WI38 (cell line): Measurements from ENCODE around the gene ZNF679.
A peak's percentile ranks its signal among the peaks of the same experiment; 100 is the strongest.
"Not testable (repeated sequence)": the region's sequence is repeated elsewhere in the genome, so short reads cannot be mapped to it uniquely, and the experiment has no call there.

Source experiments
- H3K4me3 ChIP-seq: 2 replicates; pipeline ENCODE4 v1.5.1; 2011; ENCODE audit warnings: low read depth, mild to moderate bottlenecking, control low read depth, low read length
- TF ChIP-seq, protein P1 (sequence below): IDR thresholded peaks from 2 replicates; pipeline ENCODE4 v1.5.1; 2012; ENCODE audit warnings: low read depth, mild to moderate bottlenecking, control low read depth, low read length

ZNF679 gene

DNA sequence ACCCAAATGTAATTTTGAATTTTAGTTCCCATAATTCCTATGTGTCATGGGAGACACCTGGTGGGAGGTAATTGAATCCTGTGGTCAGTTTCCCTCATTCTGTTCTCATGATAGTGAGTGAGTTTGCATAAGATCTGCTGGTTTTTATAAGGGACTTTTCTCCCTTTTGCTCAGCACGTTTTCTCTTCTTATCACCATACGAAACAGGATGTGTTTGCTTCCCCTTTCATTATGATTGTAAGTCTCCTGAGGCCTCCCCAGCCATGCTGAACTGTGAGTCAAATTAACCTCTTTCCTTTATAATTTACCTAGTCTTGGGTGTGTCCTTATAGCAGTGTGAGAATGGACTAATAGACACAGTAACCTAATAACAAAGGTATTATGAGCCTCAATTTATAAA lies 49.4 kb downstream of the ZNF679 start:
- H3K4me3 ChIP-seq, result no peak overlapping the region
- TF ChIP-seq, protein P1, sequence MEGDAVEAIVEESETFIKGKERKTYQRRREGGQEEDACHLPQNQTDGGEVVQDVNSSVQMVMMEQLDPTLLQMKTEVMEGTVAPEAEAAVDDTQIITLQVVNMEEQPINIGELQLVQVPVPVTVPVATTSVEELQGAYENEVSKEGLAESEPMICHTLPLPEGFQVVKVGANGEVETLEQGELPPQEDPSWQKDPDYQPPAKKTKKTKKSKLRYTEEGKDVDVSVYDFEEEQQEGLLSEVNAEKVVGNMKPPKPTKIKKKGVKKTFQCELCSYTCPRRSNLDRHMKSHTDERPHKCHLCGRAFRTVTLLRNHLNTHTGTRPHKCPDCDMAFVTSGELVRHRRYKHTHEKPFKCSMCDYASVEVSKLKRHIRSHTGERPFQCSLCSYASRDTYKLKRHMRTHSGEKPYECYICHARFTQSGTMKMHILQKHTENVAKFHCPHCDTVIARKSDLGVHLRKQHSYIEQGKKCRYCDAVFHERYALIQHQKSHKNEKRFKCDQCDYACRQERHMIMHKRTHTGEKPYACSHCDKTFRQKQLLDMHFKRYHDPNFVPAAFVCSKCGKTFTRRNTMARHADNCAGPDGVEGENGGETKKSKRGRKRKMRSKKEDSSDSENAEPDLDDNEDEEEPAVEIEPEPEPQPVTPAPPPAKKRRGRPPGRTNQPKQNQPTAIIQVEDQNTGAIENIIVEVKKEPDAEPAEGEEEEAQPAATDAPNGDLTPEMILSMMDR, result no peak

DNA sequence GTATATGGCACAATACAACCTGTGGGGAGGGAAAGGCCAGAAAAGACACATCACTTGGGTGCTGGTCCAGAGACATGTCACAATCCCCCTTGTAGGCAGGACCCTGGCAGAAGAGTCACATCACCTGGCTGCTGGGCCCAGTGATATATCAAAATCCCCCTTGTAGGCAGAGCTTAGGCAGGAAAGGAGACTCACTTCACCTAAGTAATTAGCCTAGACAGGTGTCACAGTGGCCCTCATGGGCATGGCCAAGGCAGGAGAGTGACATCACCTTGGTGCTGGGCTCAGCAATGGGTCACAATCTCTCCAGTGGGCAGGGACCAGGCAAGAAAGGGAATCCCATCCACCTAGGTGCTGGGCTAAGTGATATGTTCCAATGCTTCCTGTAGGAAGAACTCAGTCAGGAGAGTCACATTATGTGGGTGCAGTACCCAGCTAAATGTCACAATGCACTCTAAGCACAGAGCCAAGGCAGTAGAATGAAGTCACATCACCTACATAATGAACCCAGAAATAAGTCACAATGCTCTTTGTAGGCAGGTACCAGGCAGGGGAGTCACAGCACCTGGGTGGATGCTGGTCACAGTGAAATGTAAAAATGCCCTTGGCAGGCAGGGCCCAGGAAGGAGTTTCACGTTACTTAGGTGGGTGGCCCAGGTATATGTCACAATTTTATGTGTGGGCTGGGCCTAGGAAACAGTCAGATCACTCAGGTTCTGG lies 66.6 kb downstream of the ZNF679 start:
- no peak overlapping the region for H3K4me3 ChIP-seq
- TF ChIP-seq, protein P1, result no peak

DNA sequence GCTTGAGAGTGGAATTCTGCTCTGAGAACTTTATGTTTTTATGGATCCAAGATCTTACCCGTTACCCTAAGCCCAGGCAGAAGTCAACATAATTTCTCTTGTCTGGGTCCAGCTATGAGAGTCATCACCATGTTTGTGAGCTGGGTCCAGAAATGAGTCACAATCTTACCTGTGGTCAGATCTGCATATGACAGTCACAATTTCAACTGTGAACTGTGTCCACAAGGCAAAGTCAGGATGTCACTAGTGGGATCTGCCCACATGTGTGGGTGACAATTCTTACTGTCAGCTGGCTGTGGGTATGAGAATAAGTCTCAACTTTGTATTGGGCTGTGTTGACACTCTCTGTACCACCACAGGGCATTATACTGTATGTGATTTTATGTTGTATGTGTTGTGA lies 69.1 kb downstream of the ZNF679 start:
- not testable (repeated sequence) for H3K4me3 ChIP-seq

DNA sequence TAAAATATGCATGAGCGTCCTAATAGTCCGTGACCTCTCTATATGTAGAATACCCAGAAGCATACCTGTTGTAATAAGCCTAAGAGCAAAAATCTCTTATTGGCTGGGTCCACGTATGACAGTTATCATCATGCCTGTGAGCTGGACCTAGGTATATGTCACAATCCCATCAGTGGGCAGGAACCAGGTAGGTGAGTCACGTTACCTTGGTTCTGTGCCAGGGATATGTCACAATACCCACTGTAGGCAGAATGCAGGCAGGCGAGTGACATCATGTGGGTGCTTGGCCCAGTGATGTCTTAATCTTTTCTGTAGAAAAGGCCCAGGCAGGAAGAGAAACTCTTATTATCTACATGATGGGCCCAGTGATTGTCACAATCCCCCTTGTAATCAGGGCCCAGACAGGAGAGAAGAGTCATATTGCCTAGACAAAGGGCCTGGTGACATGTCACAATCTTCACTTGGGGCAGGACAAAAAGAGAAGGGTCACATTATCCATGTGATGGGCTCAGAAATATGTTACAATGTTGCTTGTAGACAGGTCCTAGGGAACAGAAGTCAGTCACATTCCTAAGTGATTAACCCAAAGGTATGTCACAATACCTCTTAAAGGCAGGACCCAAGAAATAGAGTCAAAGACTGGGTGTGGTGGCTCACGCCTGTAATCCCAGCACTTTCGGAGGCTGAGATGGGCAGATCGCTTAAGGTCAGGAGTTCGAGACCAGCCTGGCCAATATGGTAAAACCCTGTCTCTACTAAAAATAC lies 72.5 kb downstream of the ZNF679 start:
- H3K4me3 ChIP-seq, result no peak overlapping the region
- TF ChIP-seq, protein P1, result no peak

DNA sequence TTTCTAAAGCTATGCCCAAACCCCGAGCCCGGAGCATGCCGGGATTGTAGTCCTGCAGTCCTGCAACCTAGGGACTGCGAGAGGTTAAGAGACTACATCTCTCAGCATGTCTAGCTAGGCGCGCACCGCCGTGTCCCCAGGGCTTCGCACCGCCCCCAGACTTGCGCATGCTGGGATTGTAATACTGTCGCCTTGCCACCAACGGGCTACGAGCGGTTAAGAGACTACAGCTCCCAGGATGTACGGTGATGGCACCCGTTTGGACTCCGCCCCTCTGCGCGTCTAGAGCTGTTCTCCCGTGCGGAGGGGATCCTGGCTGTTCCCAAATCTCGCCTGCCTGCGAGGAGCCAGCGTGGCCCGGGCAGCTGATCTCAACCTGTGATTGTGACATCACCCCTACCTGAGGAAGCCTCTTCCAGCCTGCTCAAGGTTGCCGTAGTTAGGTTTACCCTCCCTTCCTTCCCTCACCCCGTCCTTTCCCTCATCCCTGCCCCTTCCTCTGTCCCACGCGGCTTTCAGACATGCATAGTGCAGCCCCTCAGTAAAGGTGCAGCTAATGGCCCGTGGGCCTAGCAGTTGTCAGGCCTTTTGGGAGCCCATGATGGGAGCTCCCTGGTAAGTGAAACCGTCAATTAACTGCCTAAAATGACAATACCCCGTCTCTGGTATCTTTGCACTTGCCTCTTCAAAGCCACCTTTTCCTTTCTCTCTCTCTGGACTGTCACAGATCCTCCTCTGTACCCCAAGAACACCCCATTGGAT lies 79.2 kb downstream of the ZNF679 start:
- peak overlapping the region; percentile 61 for H3K4me3 ChIP-seq

DNA sequence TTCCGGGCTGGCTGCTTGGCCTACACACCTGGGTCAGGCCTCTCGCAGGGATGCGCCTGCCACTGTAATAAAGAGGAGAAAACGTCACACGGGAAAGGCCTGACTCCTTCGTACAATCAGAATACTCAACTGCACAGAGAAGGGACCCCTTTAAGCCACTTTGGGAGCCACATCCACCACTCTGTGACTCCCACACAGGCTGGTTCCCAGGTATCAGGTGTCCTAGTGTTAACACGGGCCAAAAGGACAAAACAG lies 79.7 kb downstream of the ZNF679 start:
- peak overlapping the region; percentile 61 for H3K4me3 ChIP-seq
- TF ChIP-seq, protein P1, result no peak

More for the DNA sequence above, 79.2 kb downstream of the ZNF679 start:
- TF ChIP-seq, protein P1, result no peak

DNA sequence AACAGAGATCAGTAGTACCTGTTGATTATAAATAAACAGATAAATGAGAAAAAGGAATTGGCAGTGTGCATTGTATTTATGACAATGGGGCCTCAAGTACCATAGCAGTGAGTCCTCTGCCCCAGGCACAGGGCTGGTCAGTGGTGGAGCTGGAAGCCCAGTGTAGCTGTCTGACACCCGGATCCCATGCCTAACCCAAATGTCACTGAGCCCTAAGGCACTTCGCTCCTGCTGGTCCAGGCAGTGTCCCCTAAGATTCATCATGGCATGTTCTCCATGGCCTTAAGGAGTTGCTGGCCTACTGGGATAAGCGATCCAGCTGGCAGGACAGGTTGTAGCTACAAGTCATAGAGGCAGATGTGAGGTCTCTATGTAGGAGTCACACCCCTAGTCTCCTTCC lies 82.2 kb downstream of the ZNF679 start:
- no peak overlapping the region for H3K4me3 ChIP-seq

More for the DNA sequence above, 82.2 kb downstream of the ZNF679 start:
- TF ChIP-seq, protein P1, result no peak
